Measurements from ENCODE around the gene NPBWR2. TPM values are rescaled to one million over a fixed set of nuclear protein-coding genes. Genes with fewer than 3 reads are reported as not detected.
A peak's percentile ranks its signal among the peaks of the same experiment; 100 is the strongest.

NPBWR2 gene
- total RNA-seq, 6 experiments from 2014 or later: not detected

DNA sequence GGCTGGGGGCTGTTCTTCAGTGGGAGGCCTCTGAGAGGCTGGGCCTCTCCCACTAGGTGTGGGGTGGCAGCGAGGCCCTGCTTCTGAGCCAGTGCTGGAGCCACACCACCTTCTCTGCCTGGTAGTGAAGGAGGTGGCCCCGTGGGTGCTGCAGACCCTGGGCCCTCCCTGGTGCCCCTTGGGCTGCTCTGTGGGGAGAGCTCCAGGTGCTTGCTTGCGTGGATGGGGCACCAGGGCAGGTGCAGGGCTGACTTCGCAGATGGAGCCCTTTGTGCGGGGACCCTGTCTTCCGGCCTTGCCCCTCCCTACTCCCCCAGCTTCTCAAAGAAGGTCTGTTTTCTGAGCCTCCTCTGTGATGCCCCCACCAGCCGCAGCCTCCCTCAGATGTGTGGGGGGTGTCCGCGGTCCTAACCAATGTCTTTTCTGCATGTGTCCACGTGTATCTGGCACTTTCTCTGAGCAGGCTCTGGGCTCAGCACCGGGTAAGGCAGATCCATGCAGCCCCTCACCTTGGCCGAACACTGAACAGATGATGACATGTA lies 39.6 kb upstream of the NPBWR2 start:
- ATAC-seq: no peak
- no peak overlapping the region for H3K4me3 ChIP-seq
- no peak for TF ChIP-seq POLR2A (IDR thresholded peaks at IDR 0.05)
- TF ChIP-seq, protein P1, sequence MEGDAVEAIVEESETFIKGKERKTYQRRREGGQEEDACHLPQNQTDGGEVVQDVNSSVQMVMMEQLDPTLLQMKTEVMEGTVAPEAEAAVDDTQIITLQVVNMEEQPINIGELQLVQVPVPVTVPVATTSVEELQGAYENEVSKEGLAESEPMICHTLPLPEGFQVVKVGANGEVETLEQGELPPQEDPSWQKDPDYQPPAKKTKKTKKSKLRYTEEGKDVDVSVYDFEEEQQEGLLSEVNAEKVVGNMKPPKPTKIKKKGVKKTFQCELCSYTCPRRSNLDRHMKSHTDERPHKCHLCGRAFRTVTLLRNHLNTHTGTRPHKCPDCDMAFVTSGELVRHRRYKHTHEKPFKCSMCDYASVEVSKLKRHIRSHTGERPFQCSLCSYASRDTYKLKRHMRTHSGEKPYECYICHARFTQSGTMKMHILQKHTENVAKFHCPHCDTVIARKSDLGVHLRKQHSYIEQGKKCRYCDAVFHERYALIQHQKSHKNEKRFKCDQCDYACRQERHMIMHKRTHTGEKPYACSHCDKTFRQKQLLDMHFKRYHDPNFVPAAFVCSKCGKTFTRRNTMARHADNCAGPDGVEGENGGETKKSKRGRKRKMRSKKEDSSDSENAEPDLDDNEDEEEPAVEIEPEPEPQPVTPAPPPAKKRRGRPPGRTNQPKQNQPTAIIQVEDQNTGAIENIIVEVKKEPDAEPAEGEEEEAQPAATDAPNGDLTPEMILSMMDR (IDR thresholded peaks at IDR 0.05): no peak
- H3K27ac ChIP-seq: no peak overlapping the region
- no peaks in the 10 kb centered on the region for H3K36me3 ChIP-seq
- H3K27me3 ChIP-seq: no peaks in the 10 kb centered on the region
- no peaks in the 10 kb centered on the region for H3K4me1 ChIP-seq
- intact Hi-C loops (cut with DNase I): no loop called here
- 69% methylated on average over 7 of the region's 12 CpGs for WGBS (ENCODE audit: insufficient coverage, low coverage, low lambda C conversion rate, missing lambda C conversion rate)
- H3K9me3 ChIP-seq: no peaks in the 10 kb centered on the region
- peak in 2 of 3 donors; percentile 37 to 42 for DNase-seq

DNA sequence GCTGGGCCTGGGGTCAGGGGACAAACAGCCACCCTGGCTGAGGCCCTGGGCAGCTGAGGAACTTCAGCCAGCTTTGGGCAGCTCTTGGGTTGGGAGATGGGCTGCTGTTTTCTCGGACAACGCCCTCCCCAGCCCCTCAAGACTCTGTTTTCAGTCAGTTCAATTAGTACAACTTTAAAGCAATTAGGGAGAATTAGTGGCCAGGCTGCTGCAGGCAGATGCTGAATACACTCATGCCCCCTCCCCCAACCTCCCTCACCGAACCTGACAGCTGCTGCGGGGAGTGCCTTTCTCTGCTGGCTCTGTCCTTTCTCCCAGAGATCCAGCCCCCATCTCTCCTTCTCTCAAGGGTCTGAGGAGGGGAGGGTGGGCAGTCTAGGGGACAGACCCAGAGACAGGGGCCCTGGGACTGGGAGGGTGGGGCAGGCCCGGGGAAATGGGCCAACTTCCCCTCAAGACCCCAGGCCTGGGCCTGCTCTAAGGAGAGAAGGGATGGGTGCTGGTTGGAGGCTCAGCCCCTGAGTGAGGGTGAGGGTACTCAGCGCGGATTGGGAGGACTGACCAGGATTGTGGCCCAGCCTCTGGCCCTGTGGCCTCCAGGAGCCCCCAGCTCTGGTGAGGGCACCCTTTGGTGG lies 39.1 kb upstream of the NPBWR2 start:
- Histone ChIP-seq H3K4me3 (no peak overlapping the region), H3K36me3 (no peaks in the 10 kb centered on the region), H3K27ac (no peak overlapping the region), H3K9me3 (no peaks in the 10 kb centered on the region), H3K4me1 (no peaks in the 10 kb centered on the region), H3K27me3 (no peaks in the 10 kb centered on the region)
- DNase-seq (peak in 1 of 3 donors; percentile 34), ATAC-seq (no peak)
- WGBS (ENCODE audit: insufficient coverage, low coverage, low lambda C conversion rate, missing lambda C conversion rate): 71% methylated on average over 1 of the region's 7 CpGs
- intact Hi-C loops (cut with DNase I): no loop called here
- TF ChIP-seq, protein P1 (IDR thresholded peaks at IDR 0.05): no peak
- no peak for TF ChIP-seq POLR2A (IDR thresholded peaks at IDR 0.05)

DNA sequence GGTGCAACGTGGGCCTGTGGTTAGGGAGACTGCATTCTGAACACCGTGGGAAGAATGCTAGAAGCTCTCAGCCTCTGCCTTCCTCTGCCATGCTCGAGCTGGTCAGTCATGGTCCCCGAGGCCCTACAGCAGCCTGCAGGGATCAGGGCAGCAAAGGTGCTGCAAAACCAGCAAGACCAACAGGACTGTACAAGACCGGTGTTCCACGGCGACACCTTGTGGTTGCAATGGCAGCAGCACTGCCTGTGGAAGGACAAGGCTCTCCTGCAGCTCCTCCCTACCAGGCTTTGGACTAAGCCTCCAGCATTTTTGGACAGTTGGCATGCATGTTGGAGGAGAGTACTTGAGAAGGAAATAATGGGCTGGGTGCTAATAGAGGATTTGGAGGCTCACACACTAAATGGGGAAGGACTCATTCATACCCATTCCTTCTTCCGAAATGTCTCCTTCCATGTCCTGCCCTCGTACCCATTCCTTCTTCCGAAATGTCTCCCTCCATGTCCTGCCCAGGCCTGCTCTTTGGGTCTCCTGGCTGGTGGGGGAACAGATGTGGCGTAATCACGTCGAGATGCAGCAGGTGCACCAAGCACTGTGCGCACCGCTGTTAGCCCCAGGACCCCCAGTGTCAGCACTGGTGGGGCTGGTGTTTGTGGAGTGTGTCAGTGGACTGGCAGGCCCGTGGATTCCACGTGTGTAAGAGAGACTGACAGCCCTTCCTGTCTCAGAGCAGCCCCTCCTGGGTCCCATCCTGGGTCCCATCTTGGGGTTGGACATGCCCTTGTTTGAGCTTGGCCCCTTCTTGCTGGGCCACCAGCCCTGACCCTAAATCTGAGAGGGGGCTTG lies 38.3 kb upstream of the NPBWR2 start:
- Histone ChIP-seq H3K27ac (no peak overlapping the region), H3K4me1 (no peaks in the 10 kb centered on the region), H3K9me3 (no peaks in the 10 kb centered on the region), H3K36me3 (no peaks in the 10 kb centered on the region), H3K4me3 (no peak overlapping the region), H3K27me3 (no peaks in the 10 kb centered on the region)
- TF ChIP-seq POLR2A (IDR thresholded peaks at IDR 0.05): no peak
- TF ChIP-seq, protein P1 (IDR thresholded peaks at IDR 0.05): no peak
- intact Hi-C loops (cut with DNase I): no loop called here
- ATAC-seq: no peak
- 86% methylated on average over 10 of the region's 17 CpGs for WGBS (ENCODE audit: insufficient coverage, low coverage, low lambda C conversion rate, missing lambda C conversion rate)
- DNase-seq: peak in 2 of 3 donors; percentile 34 to 39

DNA sequence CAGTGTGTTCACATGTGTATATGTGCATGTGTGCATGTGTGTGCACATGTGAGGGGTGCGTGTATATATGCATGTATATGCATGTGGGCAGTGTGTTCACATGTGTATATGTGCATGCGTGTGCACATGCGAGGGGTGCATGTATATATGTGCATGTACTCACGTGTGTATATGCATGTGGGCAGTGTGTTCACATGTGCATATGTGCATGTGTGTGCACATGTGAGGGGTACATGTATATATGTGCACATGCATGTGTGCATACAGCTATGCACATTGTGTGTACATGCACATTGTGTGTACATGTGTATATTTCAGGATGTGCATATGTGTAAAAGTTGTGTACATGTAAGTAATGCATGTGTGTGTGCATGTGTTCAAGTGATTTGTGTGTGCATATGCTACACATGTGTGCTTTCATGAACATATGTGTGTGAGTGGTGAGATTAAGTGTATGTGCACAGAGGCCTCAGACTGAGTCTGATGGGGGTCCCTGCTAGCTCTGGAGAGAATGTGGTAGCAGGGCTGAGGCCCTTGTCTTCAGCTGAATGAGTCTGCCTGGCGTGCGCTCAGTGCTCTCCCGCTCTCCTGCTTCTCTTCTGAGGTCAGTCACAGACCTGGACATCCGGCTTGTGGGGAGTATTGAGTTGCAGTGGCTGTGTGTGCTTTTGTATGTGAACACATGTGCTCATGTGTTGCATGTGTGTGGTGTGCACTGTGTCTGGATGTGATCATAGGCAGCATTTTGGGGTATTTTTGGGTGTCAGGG lies 37.0 kb upstream of the NPBWR2 start:
- no peak for ATAC-seq
- 93% methylated on average over 5 of the region's 8 CpGs for WGBS (ENCODE audit: insufficient coverage, low coverage, low lambda C conversion rate, missing lambda C conversion rate)
- intact Hi-C loops (cut with DNase I): no loop called here

More for the DNA sequence above, 37.0 kb upstream of the NPBWR2 start:
- TF ChIP-seq POLR2A (IDR thresholded peaks at IDR 0.05): no peak
- TF ChIP-seq, protein P1 (IDR thresholded peaks at IDR 0.05): no peak
- Histone ChIP-seq H3K27ac (no peak overlapping the region), H3K9me3 (no peaks in the 10 kb centered on the region), H3K4me3 (no peak overlapping the region), H3K36me3 (no peaks in the 10 kb centered on the region), H3K4me1 (no peaks in the 10 kb centered on the region), H3K27me3 (no peaks in the 10 kb centered on the region)
- peak in 1 of 3 donors; percentile 19 for DNase-seq

Measured in right lobe of liver (tissue), 6 donors.